GM19397 (cell line): Measurements from ENCODE around the gene DDX42.

ENCODE experiments used
- ATAC-seq: cut with Tn5 transposase; IDR thresholded peaks from one replicate; pipeline ENCODE4 v1.9.1; 2021; ENCODE audit warnings: mild to moderate bottlenecking, moderate library complexity; ENCODE audit not compliant: unreplicated experiment

DDX42 gene

GRCh38 chr17:63822537-63822936, 48.6 kb downstream of the DDX42 start:
- no peak for ATAC-seq

- no peak for ATAC-seq
Measured at GRCh38 chr17:63823659-63824331, 49.8 kb downstream of the DDX42 start.

GRCh38 chr17:63824362-63824761, 50.4 kb downstream of the DDX42 start:
- ATAC-seq: no peak

GRCh38 chr17:63826468-63827001, 52.6 kb downstream of the DDX42 start:
- no peak for ATAC-seq

- ATAC-seq: peak; percentile 90
Measured at GRCh38 chr17:63827002-63827800, 53.2 kb downstream of the DDX42 start, which contains the start of the genes FTSJ3 and PSMC5. TSS of gene FTSJ3 (minus strand) at chr17:63827663. CDS start at chr17:63826902, 761 bp downstream. TSS of gene PSMC5 (plus strand) at chr17:63827431. CDS start at chr17:63827491, 60 bp downstream.

GRCh38 chr17:63827801-63828221, 53.8 kb downstream of the DDX42 start:
- no peak for ATAC-seq

GRCh38 chr17:63828936-63829335, 55.0 kb downstream of the DDX42 start:
- ATAC-seq: no peak

GRCh38 chr17:63830278-63830677, 56.3 kb downstream of the DDX42 start:
- ATAC-seq: no peak

GRCh38 chr17:63830904-63831491, 57.0 kb downstream of the DDX42 start:
- no peak for ATAC-seq

- no peak for ATAC-seq
Measured at GRCh38 chr17:63831505-63831904, 57.5 kb downstream of the DDX42 start.

- no peak for ATAC-seq
Measured at GRCh38 chr17:63832014-63832413, 58.0 kb downstream of the DDX42 start.

- ATAC-seq: no peak
Measured at GRCh38 chr17:63832455-63832854, 58.5 kb downstream of the DDX42 start.

- no peak for ATAC-seq
Measured at GRCh38 chr17:63833026-63833740, 59.2 kb downstream of the DDX42 start.

- no peak for ATAC-seq
Measured at GRCh38 chr17:63833741-63834373, 59.9 kb downstream of the DDX42 start.

GRCh38 chr17:63834431-63835166, 60.6 kb downstream of the DDX42 start:
- no peak for ATAC-seq

- no peak for ATAC-seq
Measured at GRCh38 chr17:63835167-63835720, 61.3 kb downstream of the DDX42 start.

GRCh38 chr17:63836811-63837210, 62.8 kb downstream of the DDX42 start:
- no peak for ATAC-seq

- ATAC-seq: no peak
Measured at GRCh38 chr17:63837480-63837879, 63.5 kb downstream of the DDX42 start.

GRCh38 chr17:63837962-63838600, 64.1 kb downstream of the DDX42 start:
- no peak for ATAC-seq
